ENCODE results near the gene PXMP4. TPM values are rescaled to one million over a fixed set of nuclear protein-coding genes. Genes with fewer than 3 reads are reported as not detected.
A peak's percentile ranks its signal among the peaks of the same experiment; 100 is the strongest.

The PXMP4 gene
- total RNA-seq, 4 donors from 2014 or later = 4.4 to 8.9 (median 6.8) TPM

DNA sequence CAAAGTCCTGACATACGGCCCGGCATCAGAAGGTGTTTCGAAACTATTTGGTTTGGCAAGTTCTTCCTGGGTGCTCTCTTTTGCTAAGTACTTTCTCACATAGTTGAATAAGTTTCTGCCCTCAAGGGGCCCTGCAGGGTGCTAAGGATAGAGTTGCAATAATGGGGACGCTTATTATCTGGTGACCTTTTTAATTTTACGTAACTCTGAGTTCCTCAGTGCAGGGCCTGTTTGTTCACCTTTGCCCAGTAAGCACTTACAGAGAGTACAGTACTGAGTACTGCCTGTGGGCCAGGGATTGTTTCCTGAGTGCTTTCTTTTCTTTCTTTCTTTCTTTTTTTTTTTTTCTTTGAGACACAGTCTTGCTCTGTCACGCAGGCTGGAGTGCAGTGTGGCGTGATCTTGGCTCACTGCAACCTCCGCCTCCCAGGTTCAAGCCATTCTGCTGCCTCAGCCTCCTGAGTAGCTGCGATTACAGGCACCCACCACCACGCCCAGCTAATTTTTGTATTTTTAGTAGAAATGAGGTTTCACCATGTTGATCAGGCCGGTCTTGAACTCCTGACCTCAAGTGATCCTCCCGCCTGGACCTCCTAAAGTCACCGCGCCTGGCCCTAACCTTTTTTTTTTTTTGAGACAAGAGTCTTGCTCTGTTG is 4.5 kb upstream of the PXMP4 start:
- WGBS, 2 donors (ENCODE audit: low coverage in 1 of 2) = 86 to 90% methylated on average over 7 to 14 of the region's 14 CpGs
- TF ChIP-seq POLR2AphosphoS5 (IDR thresholded peaks at IDR 0.05) = no peak
- TF ChIP-seq, protein P1, sequence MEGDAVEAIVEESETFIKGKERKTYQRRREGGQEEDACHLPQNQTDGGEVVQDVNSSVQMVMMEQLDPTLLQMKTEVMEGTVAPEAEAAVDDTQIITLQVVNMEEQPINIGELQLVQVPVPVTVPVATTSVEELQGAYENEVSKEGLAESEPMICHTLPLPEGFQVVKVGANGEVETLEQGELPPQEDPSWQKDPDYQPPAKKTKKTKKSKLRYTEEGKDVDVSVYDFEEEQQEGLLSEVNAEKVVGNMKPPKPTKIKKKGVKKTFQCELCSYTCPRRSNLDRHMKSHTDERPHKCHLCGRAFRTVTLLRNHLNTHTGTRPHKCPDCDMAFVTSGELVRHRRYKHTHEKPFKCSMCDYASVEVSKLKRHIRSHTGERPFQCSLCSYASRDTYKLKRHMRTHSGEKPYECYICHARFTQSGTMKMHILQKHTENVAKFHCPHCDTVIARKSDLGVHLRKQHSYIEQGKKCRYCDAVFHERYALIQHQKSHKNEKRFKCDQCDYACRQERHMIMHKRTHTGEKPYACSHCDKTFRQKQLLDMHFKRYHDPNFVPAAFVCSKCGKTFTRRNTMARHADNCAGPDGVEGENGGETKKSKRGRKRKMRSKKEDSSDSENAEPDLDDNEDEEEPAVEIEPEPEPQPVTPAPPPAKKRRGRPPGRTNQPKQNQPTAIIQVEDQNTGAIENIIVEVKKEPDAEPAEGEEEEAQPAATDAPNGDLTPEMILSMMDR (IDR thresholded peaks at IDR 0.05) = no peak
- peaks cover 0 to 9% (median 3%) of the 10 kb centered on the region in 3 donors for H3K4me1 ChIP-seq
- ATAC-seq = no peak
- H3K36me3 ChIP-seq = no peaks in the 10 kb centered on the region
- H3K4me3 ChIP-seq = no peak overlapping the region
- no peaks in the 10 kb centered on the region for H3K9me3 ChIP-seq
- H3K27me3 ChIP-seq = no peaks in the 10 kb centered on the region
- no peak overlapping the region for H3K27ac ChIP-seq

DNA sequence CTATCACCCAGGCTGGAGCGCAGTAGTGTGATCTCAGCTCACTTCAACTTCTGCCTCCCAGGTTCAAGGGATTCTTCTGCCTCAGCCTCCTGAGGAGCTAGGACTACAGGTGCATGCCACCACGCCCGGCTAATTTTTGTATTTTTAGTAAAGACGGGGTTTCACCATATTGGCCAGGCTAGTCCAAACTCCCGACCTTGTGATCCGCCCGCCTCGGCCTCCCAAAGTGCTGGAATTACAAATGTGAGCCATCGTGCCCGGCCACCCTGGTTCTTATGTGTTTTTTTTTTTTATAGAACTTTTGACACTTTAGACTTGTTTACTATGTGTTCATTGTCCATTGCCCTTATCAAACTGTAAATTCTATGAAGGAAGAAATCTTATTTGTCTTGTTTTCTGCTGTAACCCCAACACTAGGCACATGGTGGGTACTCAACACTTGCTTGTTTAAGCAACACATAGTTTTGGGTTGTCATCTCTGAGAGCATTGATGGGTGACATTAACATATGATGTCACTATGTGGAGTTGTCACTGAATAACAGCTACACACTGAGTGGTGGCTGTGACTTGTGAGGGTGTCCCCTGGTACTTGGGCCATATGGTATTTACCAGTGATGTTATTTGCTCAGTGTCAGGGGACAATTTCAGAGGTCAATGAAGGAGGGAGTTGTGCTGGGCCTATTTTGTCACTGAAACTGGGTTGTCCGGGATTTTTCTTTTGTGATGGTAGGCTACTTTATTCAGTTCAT is 1.5 kb upstream of the PXMP4 start:
- Histone ChIP-seq H3K4me3 (no peak overlapping the region), H3K27ac (no peak overlapping the region), H3K9me3 (no peaks in the 10 kb centered on the region), H3K4me1 (peaks cover 0 to 21% (median 11%) of the 10 kb centered on the region in 3 donors), H3K27me3 (no peaks in the 10 kb centered on the region), H3K36me3 (no peaks in the 10 kb centered on the region)
- 90 to 93% methylated on average over 4 to 10 of the region's 11 CpGs for WGBS, 2 donors (ENCODE audit: low coverage in 1 of 2)
- ATAC-seq = no peak
- TF ChIP-seq POLR2AphosphoS5 (IDR thresholded peaks at IDR 0.05) = no peak
- TF ChIP-seq EP300 (IDR thresholded peaks at IDR 0.05) = no peak
- TF ChIP-seq, protein P1 (IDR thresholded peaks at IDR 0.05) = no peak

- peaks cover 0 to 10% of the 10 kb centered on the region in 2 donors for H3K36me3 ChIP-seq
- peaks cover 0 to 21% (median 11%) of the 10 kb centered on the region in 3 donors for H3K4me1 ChIP-seq
- H3K9me3 ChIP-seq = no peaks in the 10 kb centered on the region
- no peak for ATAC-seq
- peak overlapping the region in 3 of 4 donors; percentile 78 to 83 (median 78) for H3K27ac ChIP-seq
- WGBS, 2 donors (ENCODE audit: low coverage in 1 of 2) = 16 to 33% methylated on average over 4 to 5 of the region's 13 CpGs
- H3K27me3 ChIP-seq = no peaks in the 10 kb centered on the region
- peak overlapping the region; percentile 55 to 75 for H3K4me3 ChIP-seq
- no peak for TF ChIP-seq POLR2A (IDR thresholded peaks at IDR 0.05)
- TF ChIP-seq EP300 (IDR thresholded peaks at IDR 0.05) = no peak
- TF ChIP-seq, protein P1 (IDR thresholded peaks at IDR 0.05) = no peak
- no peak for TF ChIP-seq POLR2AphosphoS5 (IDR thresholded peaks at IDR 0.05)
Measured at GRCh38 chr20:33719277-33719988, 677 bp downstream of the PXMP4 start.

GRCh38 chr20:33716498-33716897 is 3.6 kb downstream of the PXMP4 start:
- no peaks in the 10 kb centered on the region for H3K9me3 ChIP-seq
- no peaks in the 10 kb centered on the region for H3K27me3 ChIP-seq
- TF ChIP-seq POLR2AphosphoS5 (IDR thresholded peaks at IDR 0.05) (no peak), EP300 (IDR thresholded peaks at IDR 0.05) (no peak), POLR2A (IDR thresholded peaks at IDR 0.05) (no peak)
- TF ChIP-seq, protein P1 (IDR thresholded peaks at IDR 0.05) = no peak
- peaks cover 0 to 40% of the 10 kb centered on the region in 2 donors for H3K36me3 ChIP-seq
- ATAC-seq = no peak
- H3K4me1 ChIP-seq = peaks cover 0 to 21% (median 11%) of the 10 kb centered on the region in 3 donors
- WGBS, 2 donors (ENCODE audit: low coverage in 1 of 2) = 67 to 79% methylated on average over 2 of the region's 2 CpGs
- H3K27ac ChIP-seq = no peak overlapping the region
- H3K4me3 ChIP-seq = no peak overlapping the region

Measured in gastroesophageal sphincter (tissue), 4 donors.